HG02763 (cell line): ENCODE measurements around the gene CHRNA10.

Experiments
- ATAC-seq: cut with Tn5 transposase; IDR thresholded peaks from one replicate; pipeline ENCODE4 v1.9.1; 2021; ENCODE audit warnings: mild to moderate bottlenecking, moderate library complexity; ENCODE audit not compliant: unreplicated experiment

CHRNA10 gene

GRCh38 chr11:3671334-3672254 is at the start of gene CHRNA10:
TSS of gene CHRNA10 (minus strand) at chr11:3671384. CDS start at chr11:3671312, 72 bp downstream.
- no peak for ATAC-seq

GRCh38 chr11:3712274-3712673 is 41.1 kb upstream of the CHRNA10 start:
- no peak for ATAC-seq

GRCh38 chr11:3710485-3711259 is 39.5 kb upstream of the CHRNA10 start:
- ATAC-seq = no peak

GRCh38 chr11:3709977-3710376 is 38.8 kb upstream of the CHRNA10 start:
- no peak for ATAC-seq

- ATAC-seq = no peak
These were observed 36.0 kb upstream of the CHRNA10 start for GRCh38 chr11:3707176-3707575.

GRCh38 chr11:3703383-3703782 is 32.2 kb upstream of the CHRNA10 start:
- ATAC-seq = no peak

GRCh38 chr11:3700910-3701309 is 29.7 kb upstream of the CHRNA10 start:
- ATAC-seq = no peak

- ATAC-seq = no peak
These were observed 29.2 kb upstream of the CHRNA10 start for GRCh38 chr11:3700410-3700809.

- no peak for ATAC-seq
These were observed 15.6 kb upstream of the CHRNA10 start for GRCh38 chr11:3686751-3687150.

GRCh38 chr11:3685923-3686322 is 14.7 kb upstream of the CHRNA10 start:
- no peak for ATAC-seq

- ATAC-seq = no peak
These were observed 13.6 kb upstream of the CHRNA10 start for GRCh38 chr11:3684819-3685172.

- no peak for ATAC-seq
These were observed 13.1 kb upstream of the CHRNA10 start for GRCh38 chr11:3684129-3684818.

- no peak for ATAC-seq
These were observed 11.9 kb upstream of the CHRNA10 start for GRCh38 chr11:3683039-3683438.

GRCh38 chr11:3679077-3679476 is 7.9 kb upstream of the CHRNA10 start:
- no peak for ATAC-seq

- no peak for ATAC-seq
These were observed 4.8 kb upstream of the CHRNA10 start for GRCh38 chr11:3675971-3676370.

GRCh38 chr11:3674189-3674588 is 3.0 kb upstream of the CHRNA10 start:
- ATAC-seq = no peak

GRCh38 chr11:3669742-3670183 is 1.4 kb downstream of the CHRNA10 start:
- no peak for ATAC-seq

- ATAC-seq = no peak
These were observed 2.1 kb downstream of the CHRNA10 start for GRCh38 chr11:3669128-3669527.

GRCh38 chr11:3667149-3668035 is 3.8 kb downstream of the CHRNA10 start:
- ATAC-seq = no peak

GRCh38 chr11:3666023-3666530 is 5.1 kb downstream of the CHRNA10 start:
- ATAC-seq = no peak
